ENCODE measurements around the gene RUNX2. TPM values are rescaled to one million over a fixed set of nuclear protein-coding genes. Genes with fewer than 3 reads are reported as not detected.

Gene RUNX2
- polyA plus RNA-seq, 1 of the 3 experiments (the other 2 are of a cell fraction), result 4.4 TPM

DNA sequence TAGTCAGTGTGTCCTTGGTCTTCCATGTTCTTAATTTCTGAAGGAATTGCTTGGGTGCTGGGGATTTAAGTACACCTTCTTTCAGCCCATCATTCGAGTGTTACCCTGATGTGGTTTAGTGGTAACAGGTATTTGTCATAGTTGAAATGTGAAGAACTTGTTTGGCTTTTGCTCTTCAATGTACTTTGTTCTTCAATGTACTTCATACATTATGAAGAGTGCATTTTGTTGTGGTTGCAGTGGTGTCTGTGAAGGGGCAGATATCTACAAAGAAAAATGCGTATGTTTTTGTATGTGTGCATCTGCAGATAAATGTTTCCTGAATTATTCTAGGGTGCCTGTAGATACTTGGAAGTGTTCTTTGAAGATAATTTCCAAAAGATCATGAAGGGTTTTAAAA is 160.8 kb downstream of the RUNX2 start (continued):
- TF ChIP-seq, protein P1, sequence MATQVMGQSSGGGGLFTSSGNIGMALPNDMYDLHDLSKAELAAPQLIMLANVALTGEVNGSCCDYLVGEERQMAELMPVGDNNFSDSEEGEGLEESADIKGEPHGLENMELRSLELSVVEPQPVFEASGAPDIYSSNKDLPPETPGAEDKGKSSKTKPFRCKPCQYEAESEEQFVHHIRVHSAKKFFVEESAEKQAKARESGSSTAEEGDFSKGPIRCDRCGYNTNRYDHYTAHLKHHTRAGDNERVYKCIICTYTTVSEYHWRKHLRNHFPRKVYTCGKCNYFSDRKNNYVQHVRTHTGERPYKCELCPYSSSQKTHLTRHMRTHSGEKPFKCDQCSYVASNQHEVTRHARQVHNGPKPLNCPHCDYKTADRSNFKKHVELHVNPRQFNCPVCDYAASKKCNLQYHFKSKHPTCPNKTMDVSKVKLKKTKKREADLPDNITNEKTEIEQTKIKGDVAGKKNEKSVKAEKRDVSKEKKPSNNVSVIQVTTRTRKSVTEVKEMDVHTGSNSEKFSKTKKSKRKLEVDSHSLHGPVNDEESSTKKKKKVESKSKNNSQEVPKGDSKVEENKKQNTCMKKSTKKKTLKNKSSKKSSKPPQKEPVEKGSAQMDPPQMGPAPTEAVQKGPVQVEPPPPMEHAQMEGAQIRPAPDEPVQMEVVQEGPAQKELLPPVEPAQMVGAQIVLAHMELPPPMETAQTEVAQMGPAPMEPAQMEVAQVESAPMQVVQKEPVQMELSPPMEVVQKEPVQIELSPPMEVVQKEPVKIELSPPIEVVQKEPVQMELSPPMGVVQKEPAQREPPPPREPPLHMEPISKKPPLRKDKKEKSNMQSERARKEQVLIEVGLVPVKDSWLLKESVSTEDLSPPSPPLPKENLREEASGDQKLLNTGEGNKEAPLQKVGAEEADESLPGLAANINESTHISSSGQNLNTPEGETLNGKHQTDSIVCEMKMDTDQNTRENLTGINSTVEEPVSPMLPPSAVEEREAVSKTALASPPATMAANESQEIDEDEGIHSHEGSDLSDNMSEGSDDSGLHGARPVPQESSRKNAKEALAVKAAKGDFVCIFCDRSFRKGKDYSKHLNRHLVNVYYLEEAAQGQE (IDR thresholded peaks at IDR 0.05; ENCODE audit: low read depth, low read length), result no peak
- no peak for TF ChIP-seq FOXM1 (IDR thresholded peaks at IDR 0.05; ENCODE audit: low read depth)
- TF ChIP-seq, protein P2, sequence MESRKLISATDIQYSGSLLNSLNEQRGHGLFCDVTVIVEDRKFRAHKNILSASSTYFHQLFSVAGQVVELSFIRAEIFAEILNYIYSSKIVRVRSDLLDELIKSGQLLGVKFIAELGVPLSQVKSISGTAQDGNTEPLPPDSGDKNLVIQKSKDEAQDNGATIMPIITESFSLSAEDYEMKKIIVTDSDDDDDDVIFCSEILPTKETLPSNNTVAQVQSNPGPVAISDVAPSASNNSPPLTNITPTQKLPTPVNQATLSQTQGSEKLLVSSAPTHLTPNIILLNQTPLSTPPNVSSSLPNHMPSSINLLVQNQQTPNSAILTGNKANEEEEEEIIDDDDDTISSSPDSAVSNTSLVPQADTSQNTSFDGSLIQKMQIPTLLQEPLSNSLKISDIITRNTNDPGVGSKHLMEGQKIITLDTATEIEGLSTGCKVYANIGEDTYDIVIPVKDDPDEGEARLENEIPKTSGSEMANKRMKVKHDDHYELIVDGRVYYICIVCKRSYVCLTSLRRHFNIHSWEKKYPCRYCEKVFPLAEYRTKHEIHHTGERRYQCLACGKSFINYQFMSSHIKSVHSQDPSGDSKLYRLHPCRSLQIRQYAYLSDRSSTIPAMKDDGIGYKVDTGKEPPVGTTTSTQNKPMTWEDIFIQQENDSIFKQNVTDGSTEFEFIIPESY (IDR thresholded peaks at IDR 0.05; ENCODE audit: borderline replicate concordance, low read depth), result no peak
- TF ChIP-seq, protein P3, sequence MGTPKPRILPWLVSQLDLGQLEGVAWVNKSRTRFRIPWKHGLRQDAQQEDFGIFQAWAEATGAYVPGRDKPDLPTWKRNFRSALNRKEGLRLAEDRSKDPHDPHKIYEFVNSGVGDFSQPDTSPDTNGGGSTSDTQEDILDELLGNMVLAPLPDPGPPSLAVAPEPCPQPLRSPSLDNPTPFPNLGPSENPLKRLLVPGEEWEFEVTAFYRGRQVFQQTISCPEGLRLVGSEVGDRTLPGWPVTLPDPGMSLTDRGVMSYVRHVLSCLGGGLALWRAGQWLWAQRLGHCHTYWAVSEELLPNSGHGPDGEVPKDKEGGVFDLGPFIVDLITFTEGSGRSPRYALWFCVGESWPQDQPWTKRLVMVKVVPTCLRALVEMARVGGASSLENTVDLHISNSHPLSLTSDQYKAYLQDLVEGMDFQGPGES (IDR thresholded peaks at IDR 0.05; ENCODE audit: low read depth, low read length), result no peak

DNA sequence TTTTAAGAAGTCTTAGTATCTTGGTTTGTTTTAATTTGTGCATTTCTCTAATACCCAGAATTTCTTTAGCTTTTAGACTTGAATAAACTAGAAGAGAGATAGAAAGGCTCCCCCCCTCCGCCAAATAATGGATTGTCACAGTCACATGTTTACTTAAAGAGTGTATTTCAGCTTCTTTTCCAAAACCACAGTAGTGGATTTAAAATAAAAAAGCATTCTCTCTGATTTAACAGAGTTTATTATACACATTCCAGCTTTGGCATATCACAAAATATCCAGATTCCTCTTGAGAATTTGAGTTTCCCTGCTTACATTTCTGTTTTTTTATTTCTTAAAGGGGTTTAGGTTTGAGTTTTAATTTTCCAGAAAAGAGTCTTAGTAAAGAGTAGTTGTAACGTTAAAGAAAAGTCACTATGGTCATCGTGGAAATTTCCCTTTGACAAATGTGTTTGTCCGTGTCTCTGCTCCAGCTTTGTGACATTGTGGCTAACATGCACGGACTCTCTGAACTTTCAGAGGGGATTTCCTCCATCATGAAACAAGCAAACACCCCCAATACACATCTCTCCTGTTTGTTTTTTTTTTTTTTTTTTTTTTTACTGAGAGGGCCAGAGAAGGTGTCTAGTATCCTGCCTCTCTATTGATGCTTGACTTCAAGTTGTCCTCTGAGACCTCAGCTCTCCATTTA is 163.1 kb downstream of the RUNX2 start:
- CTCF ChIA-PET, result interaction anchor here (1.5 to 1.9 kb wide), 2 partner anchors 10 kb away, joined by 5 to 10 read pairs; no protein-coding TSS in a partner anchor
- H4K20me1 ChIP-seq (ENCODE audit: insufficient read depth), result no peaks in the 10 kb centered on the region
- no peak for DNase-seq

More for the DNA sequence above, 163.1 kb downstream of the RUNX2 start:
- Histone ChIP-seq H3K9me2 (no peaks in the 10 kb centered on the region), H3K27ac (ENCODE audit: low read depth in 2 of 2, low read length in 1 of 2) (no peak overlapping the region), H3K9ac (no peak overlapping the region), H3K9me3 (no peaks in the 10 kb centered on the region), H3K27me3 (ENCODE audit: insufficient read depth) (no peaks in the 10 kb centered on the region), H3K36me3 (replicated peaks in 1 of 2; ENCODE audit: control insufficient read depth in 1 of 2, insufficient read depth in 2 of 2, low read length in 1 of 2) (peaks cover 0 to 3% of the 10 kb centered on the region in 2 experiments), H3F3A (replicated peaks; ENCODE audit: insufficient read depth) (no peaks in the 10 kb centered on the region), H3K4me2 (no peak overlapping the region), H2AFZ (ENCODE audit: low read depth) (no peak overlapping the region), H3K4me3 (ENCODE audit: low read depth in 2 of 2, low read length in 1 of 2) (no peak overlapping the region), H3K79me2 (ENCODE audit: insufficient read depth) (no peaks in the 10 kb centered on the region), H3K4me1 (ENCODE audit: control insufficient read depth in 1 of 2, insufficient read depth in 2 of 2, low read depth in 1 of 2, low read length in 1 of 2) (no peaks in the 10 kb centered on the region)
- WGBS (ENCODE audit: low lambda C conversion rate), result 63% methylated on average over 5 of the region's 5 CpGs
- POLR2A ChIA-PET, result no interaction called here
- TF ChIP-seq NFIC (IDR thresholded peaks at IDR 0.05; ENCODE audit: borderline replicate concordance), result no peak
- TF ChIP-seq, protein P1 (IDR thresholded peaks at IDR 0.05; ENCODE audit: low read depth, low read length), result no peak
- no peak for TF ChIP-seq YY1 (IDR thresholded peaks at IDR 0.05; ENCODE audit: low read depth)
- no peak for TF ChIP-seq TEAD4 (IDR thresholded peaks at IDR 0.05; ENCODE audit: borderline replicate concordance, insufficient read depth)
- TF ChIP-seq TCF12 (IDR thresholded peaks at IDR 0.05), result no peak
- no peak for TF ChIP-seq EP300 (IDR thresholded peaks at IDR 0.05; ENCODE audit: borderline replicate concordance in 1 of 2, low read depth in 1 of 2, low read length in 1 of 2)
- no peak for TF ChIP-seq SMC3 (IDR thresholded peaks at IDR 0.05; ENCODE audit: low read depth, low read length)
- TF ChIP-seq, protein P4, sequence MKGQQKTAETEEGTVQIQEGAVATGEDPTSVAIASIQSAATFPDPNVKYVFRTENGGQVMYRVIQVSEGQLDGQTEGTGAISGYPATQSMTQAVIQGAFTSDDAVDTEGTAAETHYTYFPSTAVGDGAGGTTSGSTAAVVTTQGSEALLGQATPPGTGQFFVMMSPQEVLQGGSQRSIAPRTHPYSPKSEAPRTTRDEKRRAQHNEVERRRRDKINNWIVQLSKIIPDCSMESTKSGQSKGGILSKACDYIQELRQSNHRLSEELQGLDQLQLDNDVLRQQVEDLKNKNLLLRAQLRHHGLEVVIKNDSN (IDR thresholded peaks at IDR 0.05; ENCODE audit: borderline replicate concordance, low read depth), result no peak
- TF ChIP-seq, protein P5, sequence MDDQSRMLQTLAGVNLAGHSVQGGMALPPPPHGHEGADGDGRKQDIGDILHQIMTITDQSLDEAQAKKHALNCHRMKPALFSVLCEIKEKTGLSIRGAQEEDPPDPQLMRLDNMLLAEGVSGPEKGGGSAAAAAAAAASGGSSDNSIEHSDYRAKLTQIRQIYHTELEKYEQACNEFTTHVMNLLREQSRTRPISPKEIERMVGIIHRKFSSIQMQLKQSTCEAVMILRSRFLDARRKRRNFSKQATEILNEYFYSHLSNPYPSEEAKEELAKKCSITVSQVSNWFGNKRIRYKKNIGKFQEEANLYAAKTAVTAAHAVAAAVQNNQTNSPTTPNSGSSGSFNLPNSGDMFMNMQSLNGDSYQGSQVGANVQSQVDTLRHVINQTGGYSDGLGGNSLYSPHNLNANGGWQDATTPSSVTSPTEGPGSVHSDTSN (IDR thresholded peaks at IDR 0.05), result no peak
- no peak for TF ChIP-seq POLR2AphosphoS5 (IDR thresholded peaks at IDR 0.05; ENCODE audit: low read depth, low read length)
- TF ChIP-seq GABPA (IDR thresholded peaks at IDR 0.05; ENCODE audit: low read depth), result no peak
- TF ChIP-seq MAX (IDR thresholded peaks at IDR 0.05; ENCODE audit: low read depth), result no peak
- TF ChIP-seq NRF1 (IDR thresholded peaks at IDR 0.05; ENCODE audit: low read depth, low read length), result no peak
- no peak for TF ChIP-seq FOSL2 (IDR thresholded peaks at IDR 0.05; ENCODE audit: borderline replicate concordance, low read depth)
